Measurements from ENCODE around the gene STK11.
A peak's percentile ranks its signal among the peaks of the same experiment; 100 is the strongest.

Gene STK11

GRCh38 chr19:1251330-1252220 is 46.0 kb downstream of the STK11 start:
- peak; percentile 38 for DNase-seq (ENCODE audit: extremely low spot score)
- POLR2A ChIA-PET: interaction anchor here (0.8 to 7.8 kb wide), 4 partner anchors 9 to 24 kb away, joined by 4 to 157 read pairs (median 7); partner anchors contain the start of genes CIRBP and FAM174C
- CTCF ChIA-PET: interaction anchor here (0.8 to 1.3 kb wide), 2 partner anchors 15 to 17 kb away, joined by 4 to 5 read pairs; partner anchors contain the start of gene CIRBP
- TF ChIP-seq PKNOX1 (IDR thresholded peaks at IDR 0.05) (no peak), SUZ12 (IDR thresholded peaks at IDR 0.05) (no peak), CTBP1 (IDR thresholded peaks at IDR 0.05; ENCODE audit: borderline replicate concordance) (no peak), FOXM1 (IDR thresholded peaks at IDR 0.05; ENCODE audit: borderline replicate concordance) (no peak), ZNF384 (IDR thresholded peaks at IDR 0.05) (no peak), LEF1 (IDR thresholded peaks at IDR 0.05; ENCODE audit: borderline replicate concordance) (no peak), ELF4 (IDR thresholded peaks at IDR 0.05) (no peak)

- TF ChIP-seq CTBP1 (IDR thresholded peaks at IDR 0.05; ENCODE audit: borderline replicate concordance) (no peak), SP1 (IDR thresholded peaks at IDR 0.05) (no peak), HDGF (IDR thresholded peaks at IDR 0.05; ENCODE audit: borderline replicate concordance) (no peak), ARNT (IDR thresholded peaks at IDR 0.05) (no peak), FOXK2 (IDR thresholded peaks at IDR 0.05) (no peak), L3MBTL2 (conservative IDR thresholded peaks at IDR 0.05) (no peak), PKNOX1 (IDR thresholded peaks at IDR 0.05) (no peak), LEF1 (IDR thresholded peaks at IDR 0.05; ENCODE audit: borderline replicate concordance) (no peak), NFRKB (IDR thresholded peaks at IDR 0.05) (no peak), FOXA1 (IDR thresholded peaks at IDR 0.05) (no peak), ZNF384 (IDR thresholded peaks at IDR 0.05) (no peak), TARDBP (IDR thresholded peaks at IDR 0.05) (no peak), ELF4 (IDR thresholded peaks at IDR 0.05) (no peak), SUZ12 (IDR thresholded peaks at IDR 0.05) (no peak), BHLHE40 (IDR thresholded peaks at IDR 0.05; ENCODE audit: borderline replicate concordance) (no peak), FOXM1 (IDR thresholded peaks at IDR 0.05; ENCODE audit: borderline replicate concordance) (no peak)
- ChIA-PET CTCF (interaction anchor here (0.8 to 2.0 kb wide), 4 partner anchors 8 to 17 kb away, joined by 4 to 22 read pairs (median 9); partner anchors contain the start of gene CIRBP), POLR2A (interaction anchor here (0.6 to 7.8 kb wide), 7 partner anchors 8 to 26 kb away, joined by 3 to 157 read pairs (median 6); partner anchors contain the start of genes CIRBP and FAM174C)
- no peak for DNase-seq (ENCODE audit: extremely low spot score)
Observed at GRCh38 chr19:1252221-1252820, 46.7 kb downstream of the STK11 start.

GRCh38 chr19:1252821-1253513 is 47.4 kb downstream of the STK11 start:
- ChIA-PET POLR2A (interaction anchor here (0.6 to 7.8 kb wide), 6 partner anchors 9 to 27 kb away, joined by 3 to 157 read pairs (median 3); partner anchors contain the start of genes CIRBP and FAM174C), CTCF (interaction anchor here (0.7 to 2.0 kb wide), 3 partner anchors 9 to 13 kb away, joined by 6 to 22 read pairs (median 13); no protein-coding TSS in a partner anchor)
- DNase-seq (ENCODE audit: extremely low spot score): no peak
- no peak for TF ChIP-seq PKNOX1 (IDR thresholded peaks at IDR 0.05)
- no peak for TF ChIP-seq NFRKB (IDR thresholded peaks at IDR 0.05)
- no peak for TF ChIP-seq CTBP1 (IDR thresholded peaks at IDR 0.05; ENCODE audit: borderline replicate concordance)
- no peak for TF ChIP-seq ELF4 (IDR thresholded peaks at IDR 0.05)
- TF ChIP-seq FOXM1 (IDR thresholded peaks at IDR 0.05; ENCODE audit: borderline replicate concordance): no peak
- TF ChIP-seq L3MBTL2 (conservative IDR thresholded peaks at IDR 0.05): no peak
- TF ChIP-seq SUZ12 (IDR thresholded peaks at IDR 0.05): no peak
- no peak for TF ChIP-seq TARDBP (IDR thresholded peaks at IDR 0.05)

- DNase-seq (ENCODE audit: extremely low spot score): no peak
- CTCF ChIA-PET: interaction anchor here (0.7 to 2.0 kb wide), 3 partner anchors 9 to 13 kb away, joined by 6 to 22 read pairs (median 13); no protein-coding TSS in a partner anchor
- POLR2A ChIA-PET: interaction anchor here (0.7 to 7.8 kb wide), 4 partner anchors 9 to 20 kb away, joined by 3 to 157 read pairs (median 10); partner anchors contain the start of gene CIRBP
- TF ChIP-seq LEF1 (IDR thresholded peaks at IDR 0.05; ENCODE audit: borderline replicate concordance) (no peak), FOXA1 (IDR thresholded peaks at IDR 0.05) (no peak), BHLHE40 (IDR thresholded peaks at IDR 0.05; ENCODE audit: borderline replicate concordance) (no peak), SP1 (IDR thresholded peaks at IDR 0.05) (no peak), SUZ12 (IDR thresholded peaks at IDR 0.05) (no peak), FOXM1 (IDR thresholded peaks at IDR 0.05; ENCODE audit: borderline replicate concordance) (no peak), ZNF384 (IDR thresholded peaks at IDR 0.05) (no peak), ELF4 (IDR thresholded peaks at IDR 0.05) (no peak), FOXK2 (IDR thresholded peaks at IDR 0.05) (no peak), HDGF (IDR thresholded peaks at IDR 0.05; ENCODE audit: borderline replicate concordance) (no peak), TARDBP (IDR thresholded peaks at IDR 0.05) (no peak)
Observed at GRCh38 chr19:1253514-1254080, 48.0 kb downstream of the STK11 start.

All from HEK293T (cell line).